Stimulated activated CD8-positive, alpha-beta memory T cell treated with anti-CD3 and anti-CD28 coated beads, Interleukin-4, amount 100 ng/mL, for 4 hours (primary cell): ENCODE data around the gene NPHP4.

ENCODE experiments used
- DNase-seq, 2 donors: peaks; one replicate each; pipeline ENCODE4 v3.0.0-alpha.2; 2020; ENCODE audit warnings: low read depth in 2 of 2, low spot score in 1 of 2

The NPHP4 gene

GRCh38 chr1:5991381-5992025 lies 722 bp downstream of the NPHP4 start:
- no peak for DNase-seq

- DNase-seq = no peak
Observed at GRCh38 chr1:5990913-5991312, 1.3 kb downstream of the NPHP4 start.

GRCh38 chr1:5989731-5990271 lies 2.4 kb downstream of the NPHP4 start:
- DNase-seq = no peak

DNA sequence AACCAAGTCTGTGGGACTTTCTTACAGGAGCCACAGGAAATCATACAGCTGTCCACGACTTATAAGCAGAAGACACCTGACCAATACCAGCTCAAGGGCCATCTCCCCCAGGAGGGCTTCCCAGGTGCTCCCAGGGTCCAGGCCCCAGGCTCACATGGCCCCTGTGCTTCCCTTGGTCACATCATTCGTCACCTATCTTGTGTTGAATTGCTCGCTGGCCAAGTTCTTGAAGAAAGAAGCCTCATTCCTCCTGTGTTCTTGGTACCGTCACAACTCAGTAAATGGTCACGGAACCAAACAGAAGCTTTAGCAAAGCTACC lies 3.0 kb downstream of the NPHP4 start:
- no peak for DNase-seq

DNA sequence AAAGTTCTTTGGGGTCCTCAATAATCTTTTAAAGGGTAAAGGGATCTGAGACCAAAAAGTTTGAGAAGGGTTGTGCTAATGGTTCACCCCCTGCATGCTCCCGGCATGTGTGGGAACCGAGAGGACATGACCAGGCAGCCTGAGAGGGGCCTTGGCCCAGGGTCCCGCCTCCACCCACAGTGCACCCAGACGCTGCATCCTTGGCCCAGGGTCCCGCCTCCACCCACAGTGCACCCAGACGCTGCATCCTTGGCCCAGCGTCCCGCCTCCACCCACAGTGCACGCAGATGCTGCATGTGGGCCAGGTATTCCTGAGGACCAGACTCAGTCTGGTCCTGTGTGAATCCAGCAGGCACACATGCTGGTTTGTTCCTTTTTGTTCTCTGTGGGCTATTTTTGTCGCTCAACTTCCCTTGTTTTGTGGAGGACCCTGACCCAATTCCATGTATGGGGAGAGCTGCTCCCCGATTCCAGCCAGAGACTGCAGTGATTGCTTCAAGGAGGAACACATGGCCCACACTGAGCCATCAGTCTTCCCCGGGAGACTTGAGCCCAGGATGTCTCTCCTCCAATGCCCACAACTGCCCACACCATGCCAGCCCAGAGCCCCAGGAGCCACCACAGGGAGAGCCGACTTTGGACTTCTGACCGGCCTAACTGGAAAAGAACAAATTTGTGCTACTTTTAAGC lies 3.5 kb downstream of the NPHP4 start:
- no peak for DNase-seq

- DNase-seq = no peak
Observed at GRCh38 chr1:5986018-5986417, 6.2 kb downstream of the NPHP4 start.

DNA sequence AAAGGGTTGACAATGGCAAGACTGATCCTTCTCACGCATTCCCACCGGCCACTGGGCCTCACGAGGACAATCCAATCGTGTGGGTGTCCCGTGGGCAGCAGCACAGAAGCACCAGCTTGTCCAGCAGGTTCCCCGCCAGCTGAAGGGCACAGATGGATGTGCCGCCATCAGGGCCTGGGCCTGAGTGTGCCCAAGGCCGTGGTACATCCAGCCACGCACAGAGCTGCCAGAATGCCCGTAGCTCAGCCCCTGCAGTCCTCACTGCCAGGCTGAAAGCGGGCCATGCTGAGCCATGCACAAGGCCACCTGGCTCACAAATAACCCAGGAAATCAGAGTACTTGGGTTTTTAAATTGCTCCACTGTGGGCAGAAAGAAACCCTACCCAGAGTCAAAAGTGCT lies 7.0 kb downstream of the NPHP4 start:
- no peak for DNase-seq

DNA sequence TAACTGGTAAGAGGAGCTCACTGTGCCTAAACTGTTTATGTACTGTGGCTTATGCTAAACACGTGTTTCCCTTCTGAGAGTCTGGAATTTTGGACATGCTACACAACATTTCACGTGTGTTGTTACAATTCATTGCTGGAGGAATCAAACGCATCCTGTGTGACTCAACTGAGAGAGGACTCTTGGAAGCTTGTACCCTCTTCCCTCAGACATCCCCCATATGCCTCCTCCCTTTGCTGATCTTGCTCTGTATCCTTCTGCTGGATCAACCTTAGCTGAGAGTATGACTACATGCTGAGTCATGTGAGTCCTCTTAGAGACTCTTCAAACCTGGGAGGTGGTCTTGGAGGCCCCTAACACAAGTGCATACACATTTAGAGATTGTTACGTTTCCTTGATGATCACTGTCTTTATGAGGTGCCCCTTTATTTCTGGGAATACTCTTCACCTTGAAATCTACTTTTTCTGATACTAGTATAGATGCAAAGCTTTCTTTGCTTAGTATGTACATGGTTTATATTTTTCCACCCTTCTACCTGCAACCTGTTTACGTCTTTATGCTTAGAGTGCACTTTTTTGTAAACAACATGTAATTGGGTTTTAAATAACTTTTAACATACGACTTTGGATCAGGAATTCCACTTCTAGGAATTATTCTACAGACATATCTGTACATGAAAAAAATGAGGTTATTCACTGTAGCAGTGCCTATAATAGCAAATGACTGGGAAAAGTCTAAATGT lies 8.7 kb downstream of the NPHP4 start:
- DNase-seq = no peak

GRCh38 chr1:5982868-5983267 lies 9.4 kb downstream of the NPHP4 start:
- no peak for DNase-seq

GRCh38 chr1:5982276-5982675 lies 9.9 kb downstream of the NPHP4 start:
- no peak for DNase-seq

DNA sequence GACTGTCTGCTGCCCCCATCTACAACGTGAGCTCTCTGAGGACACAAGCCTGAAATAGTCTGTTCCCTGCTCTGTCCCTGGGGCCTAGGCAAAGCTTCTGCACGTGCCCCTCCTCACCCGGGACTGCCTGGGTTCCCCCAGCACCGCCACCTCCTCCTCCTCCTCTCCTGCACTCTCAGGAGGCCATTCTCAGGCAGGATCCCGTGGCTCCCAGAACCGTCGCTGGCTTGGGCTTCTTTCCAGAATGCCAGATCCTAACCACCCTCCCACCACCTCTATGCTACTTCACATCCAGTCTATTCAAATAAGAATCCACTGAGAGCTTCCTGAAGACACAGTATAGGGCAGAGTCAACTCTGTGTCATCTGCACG lies 11.2 kb downstream of the NPHP4 start:
- DNase-seq = no peak

GRCh38 chr1:5980314-5981008 lies 11.8 kb downstream of the NPHP4 start:
- DNase-seq = no peak

DNA sequence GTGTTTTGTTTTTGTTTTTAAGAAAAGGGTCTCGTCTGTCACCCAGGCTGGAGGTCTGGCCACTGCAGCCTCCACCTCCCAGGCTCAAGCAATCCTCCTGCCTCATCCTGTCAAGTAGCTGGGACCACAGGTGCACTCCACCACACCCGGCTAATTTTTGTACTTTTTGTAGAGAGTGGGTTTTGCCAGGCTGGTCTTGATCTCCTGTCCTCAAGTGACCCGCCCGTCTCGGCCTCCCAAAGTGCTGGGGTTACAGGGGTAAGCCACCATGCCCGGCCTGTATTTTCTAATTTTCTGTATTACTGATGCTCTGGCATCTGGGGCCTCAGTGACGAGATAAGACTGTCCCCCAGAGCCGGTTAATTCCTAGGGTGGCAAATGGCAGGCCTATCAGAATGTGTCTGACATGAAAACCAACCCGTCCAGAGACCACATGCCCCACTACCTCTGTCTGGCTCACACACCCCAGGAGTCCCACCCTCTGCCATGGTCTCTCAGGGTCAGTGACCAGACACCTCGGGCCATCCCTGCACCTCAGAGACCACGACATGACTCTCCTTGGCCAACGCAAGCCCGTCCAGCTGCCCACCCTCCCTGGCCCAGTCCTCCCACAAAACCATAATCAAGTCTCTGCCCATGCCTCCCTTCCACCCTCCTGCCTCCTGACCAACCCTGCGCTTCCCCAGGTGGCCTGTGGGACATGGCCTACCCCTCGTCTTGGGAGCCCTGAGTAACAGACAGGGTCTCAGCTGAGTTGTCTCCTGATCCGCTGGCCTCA lies 12.5 kb downstream of the NPHP4 start:
- DNase-seq = no peak

- no peak for DNase-seq
Observed at GRCh38 chr1:5978452-5978851, 13.8 kb downstream of the NPHP4 start.

- no peak for DNase-seq
Observed at GRCh38 chr1:5977494-5978444, 14.5 kb downstream of the NPHP4 start.

GRCh38 chr1:5976726-5977493 lies 15.3 kb downstream of the NPHP4 start:
- no peak for DNase-seq

DNA sequence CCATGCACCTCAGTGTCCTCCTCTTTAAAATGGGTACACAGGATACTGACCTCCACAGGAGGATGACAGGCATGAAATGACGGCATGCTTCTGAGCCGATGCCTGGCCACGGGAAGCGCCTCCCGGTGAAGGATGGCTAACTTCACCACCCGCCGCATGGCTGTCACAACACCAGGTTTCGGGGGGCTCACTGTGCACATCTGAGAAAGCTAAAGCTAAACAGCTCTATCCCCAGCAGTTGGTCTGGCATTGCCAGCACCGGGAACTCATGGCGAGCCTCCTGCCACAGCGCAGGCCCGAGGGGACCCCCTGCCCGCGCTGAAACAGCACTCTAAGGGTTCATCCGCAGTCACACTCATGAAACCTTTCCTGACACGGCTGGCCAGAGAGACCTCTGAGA lies 16.0 kb downstream of the NPHP4 start:
- DNase-seq = no peak

DNA sequence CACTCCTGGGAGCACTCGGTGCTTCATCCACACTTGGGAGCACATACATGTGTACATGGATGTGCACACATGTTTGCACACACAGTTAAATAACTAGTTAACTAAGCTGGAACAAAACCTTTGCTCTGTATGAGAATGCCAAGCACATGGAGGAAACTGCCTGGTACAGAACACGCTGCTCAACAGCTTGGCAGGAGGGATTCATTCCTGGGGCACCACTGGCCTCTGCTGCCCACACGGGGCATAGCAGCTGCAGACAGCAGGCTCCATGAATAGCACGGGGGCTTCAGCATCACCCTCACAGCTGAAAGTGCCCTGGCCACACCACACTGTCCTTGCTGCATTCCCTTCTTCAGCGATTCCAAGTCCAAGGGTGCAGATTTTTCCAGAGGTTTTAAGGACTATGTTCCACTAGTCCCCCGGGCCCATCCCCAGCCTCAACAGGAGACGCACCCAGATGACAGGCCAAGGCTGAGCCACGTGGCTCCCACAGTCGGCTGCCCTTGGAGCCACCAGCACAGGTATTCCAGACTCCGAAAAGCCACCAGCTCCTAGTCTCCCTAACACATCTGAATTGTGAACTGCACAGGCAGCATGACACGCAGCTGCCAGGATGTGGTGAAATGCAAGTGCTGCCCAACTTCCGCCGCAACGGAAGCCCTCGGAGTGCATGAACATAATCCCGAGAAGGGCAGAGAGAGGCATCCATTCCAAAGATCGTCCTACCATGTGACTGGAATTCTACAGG lies 16.9 kb downstream of the NPHP4 start:
- DNase-seq = no peak
